Endothelial cell (in vitro differentiated cells): ENCODE results near the gene PIK3C2G. TPM values are rescaled to one million over a fixed set of nuclear protein-coding genes. Genes with fewer than 3 reads are reported as not detected.

Experiments
- DNase-seq: peaks from one replicate; pipeline ENCODE4 v3.0.0; 2021; ENCODE audit warnings: low spot score
- H3K27ac Mint-ChIP-seq: one replicate; pipeline ENCODE4 v1.8.0; 2021; ENCODE audit warnings: mixed read lengths, inconsistent platforms; ENCODE audit not compliant: unreplicated experiment
- H3K27me3 Mint-ChIP-seq: one replicate; pipeline ENCODE4 v1.8.0; 2021; ENCODE audit warnings: mild to moderate bottlenecking, moderate library complexity, mixed read lengths, inconsistent platforms; ENCODE audit not compliant: unreplicated experiment
- H3K36me3 Mint-ChIP-seq: one replicate; pipeline ENCODE4 v1.8.0; 2021; ENCODE audit warnings: mild to moderate bottlenecking, low read depth, mixed read lengths, inconsistent platforms; ENCODE audit not compliant: unreplicated experiment
- H3K4me1 Mint-ChIP-seq: one replicate; pipeline ENCODE4 v1.8.0; 2021; ENCODE audit warnings: mild to moderate bottlenecking, mixed read lengths, inconsistent platforms; ENCODE audit not compliant: unreplicated experiment
- H3K4me3 Mint-ChIP-seq: one replicate; pipeline ENCODE4 v1.8.0; 2021; ENCODE audit warnings: mild to moderate bottlenecking, mixed read lengths, inconsistent platforms; ENCODE audit not compliant: unreplicated experiment
- H3K9me3 Mint-ChIP-seq: one replicate; pipeline ENCODE4 v1.8.0; 2021; ENCODE audit warnings: mixed read lengths, inconsistent platforms; ENCODE audit not compliant: unreplicated experiment
- CTCF ChIP-seq: fragments of 200-600 bp; sonication (generic); IDR thresholded peaks from one replicate; pipeline ENCODE4 v1.5.0; 2021; ENCODE audit warnings: antibody characterized with exemption; ENCODE audit not compliant: unreplicated experiment
- total RNA-seq: library from RNA; stranded (reverse); fragmentation: NEBNext Ultra II Directional; extraction: Animal tissue kit (Norgen Biotek cat#: 25700); gene quantifications from one replicate; pipeline ENCODE4 v1.2.1, GENCODE V29; 2021; ENCODE audit not compliant: unreplicated experiment

The PIK3C2G gene
- total RNA-seq, 1 donor from 2014 or later = not detected

- Mint-ChIP-seq H3K36me3 (no peaks in the 10 kb centered on the region), H3K4me1 (no peaks in the 10 kb centered on the region), H3K27me3 (no peaks in the 10 kb centered on the region), H3K4me3 (no peak overlapping the region), H3K9me3 (peaks cover 4% of the 10 kb centered on the region), H3K27ac (no peak overlapping the region)
- no peak for DNase-seq
- no peak for TF ChIP-seq CTCF
Observed at GRCh38 chr12:18375131-18375530, 113.8 kb downstream of the PIK3C2G start.

- H3K27ac Mint-ChIP-seq = no peak overlapping the region
- H3K36me3 Mint-ChIP-seq = no peaks in the 10 kb centered on the region
- no peaks in the 10 kb centered on the region for H3K27me3 Mint-ChIP-seq
- no peak overlapping the region for H3K4me3 Mint-ChIP-seq
- no peak for TF ChIP-seq CTCF
- no peak for DNase-seq
- peaks cover 4% of the 10 kb centered on the region for H3K9me3 Mint-ChIP-seq
- no peaks in the 10 kb centered on the region for H3K4me1 Mint-ChIP-seq
Observed at GRCh38 chr12:18375583-18375982, 114.3 kb downstream of the PIK3C2G start.

GRCh38 chr12:18382236-18382885 lies 121.0 kb downstream of the PIK3C2G start:
- peaks cover 3% of the 10 kb centered on the region for H3K4me1 Mint-ChIP-seq
- H3K27ac Mint-ChIP-seq = no peak overlapping the region
- H3K36me3 Mint-ChIP-seq = no peaks in the 10 kb centered on the region
- no peak for DNase-seq
- TF ChIP-seq CTCF = no peak
- H3K27me3 Mint-ChIP-seq = no peaks in the 10 kb centered on the region
- H3K9me3 Mint-ChIP-seq = no peaks in the 10 kb centered on the region
- no peak overlapping the region for H3K4me3 Mint-ChIP-seq

- no peak for DNase-seq
- Mint-ChIP-seq H3K4me1 (peaks cover 3% of the 10 kb centered on the region), H3K27ac (no peak overlapping the region), H3K4me3 (no peak overlapping the region), H3K27me3 (no peaks in the 10 kb centered on the region), H3K9me3 (no peaks in the 10 kb centered on the region), H3K36me3 (no peaks in the 10 kb centered on the region)
- no peak for TF ChIP-seq CTCF
Observed at GRCh38 chr12:18383203-18383602, 121.9 kb downstream of the PIK3C2G start.

- no peak for TF ChIP-seq CTCF
- H3K4me1 Mint-ChIP-seq = peaks cover 3% of the 10 kb centered on the region
- no peak overlapping the region for H3K4me3 Mint-ChIP-seq
- no peaks in the 10 kb centered on the region for H3K36me3 Mint-ChIP-seq
- H3K27ac Mint-ChIP-seq = no peak overlapping the region
- H3K9me3 Mint-ChIP-seq = no peaks in the 10 kb centered on the region
- DNase-seq = no peak
- H3K27me3 Mint-ChIP-seq = no peaks in the 10 kb centered on the region
Observed at GRCh38 chr12:18387706-18388105, 126.4 kb downstream of the PIK3C2G start.
